ENCODE measurements around the gene ZBTB46. TPM values are rescaled to one million over a fixed set of nuclear protein-coding genes. Genes with fewer than 3 reads are reported as not detected.

The ZBTB46 gene
- total RNA-seq, 1 experiment from 2014 or later: 1.1 TPM

DNA sequence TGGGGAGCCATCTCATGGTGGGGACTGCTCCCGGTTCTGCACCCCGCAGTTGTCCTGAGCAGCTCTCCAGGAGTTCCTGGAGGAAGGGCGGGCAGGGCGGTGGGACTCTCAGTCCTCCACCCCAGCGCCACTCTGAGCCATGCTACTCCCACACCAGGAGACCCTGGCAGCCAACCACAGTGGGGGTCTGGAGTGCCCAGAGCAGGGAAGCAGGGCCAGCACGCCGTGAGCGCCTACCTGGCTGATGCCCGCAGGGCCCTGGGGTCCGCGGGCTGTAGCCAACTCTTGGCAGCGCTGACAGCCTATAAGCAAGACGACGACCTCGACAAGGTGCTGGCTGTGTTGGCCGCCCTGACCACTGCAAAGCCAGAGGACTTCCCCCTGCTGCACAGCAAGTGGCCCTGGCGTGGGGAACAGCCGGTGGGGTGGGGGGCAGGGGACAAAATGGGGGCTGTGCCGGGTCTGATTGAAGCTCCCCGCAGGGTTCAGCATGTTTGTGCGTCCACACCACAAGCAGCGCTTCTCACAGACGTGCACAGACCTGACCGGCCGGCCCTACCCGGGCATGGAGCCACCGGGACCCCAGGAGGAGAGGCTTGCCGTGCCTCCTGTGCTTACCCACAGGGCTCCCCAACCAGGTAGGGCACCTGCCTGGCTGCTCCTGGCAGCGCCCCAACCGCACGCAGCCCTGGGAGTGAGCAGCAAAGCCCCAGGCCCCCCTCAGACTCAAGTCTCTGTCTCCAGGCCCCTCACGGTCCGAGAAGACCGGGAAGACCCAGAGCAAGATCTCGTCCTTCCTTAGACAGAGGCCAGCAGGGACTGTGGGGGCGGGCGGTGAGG lies 136.3 kb downstream of the ZBTB46 start:
- peaks cover 10% of the 10 kb centered on the region for H3K36me3 ChIP-seq (ENCODE audit: insufficient read depth, low read length, poor library complexity, severe bottlenecking)
- no peaks in the 10 kb centered on the region for H3K9me3 ChIP-seq (ENCODE audit: low read depth, low read length, poor library complexity, severe bottlenecking)
- H3K27ac ChIP-seq (ENCODE audit: low read depth, low read length, poor library complexity, severe bottlenecking): no peak overlapping the region
- no peak for DNase-seq (ENCODE audit: low spot score)
- TF ChIP-seq EZH2 (IDR thresholded peaks at IDR 0.05; ENCODE audit: borderline replicate concordance, low read depth, low read length, poor library complexity, severe bottlenecking): no peak
- TF ChIP-seq, protein P1, sequence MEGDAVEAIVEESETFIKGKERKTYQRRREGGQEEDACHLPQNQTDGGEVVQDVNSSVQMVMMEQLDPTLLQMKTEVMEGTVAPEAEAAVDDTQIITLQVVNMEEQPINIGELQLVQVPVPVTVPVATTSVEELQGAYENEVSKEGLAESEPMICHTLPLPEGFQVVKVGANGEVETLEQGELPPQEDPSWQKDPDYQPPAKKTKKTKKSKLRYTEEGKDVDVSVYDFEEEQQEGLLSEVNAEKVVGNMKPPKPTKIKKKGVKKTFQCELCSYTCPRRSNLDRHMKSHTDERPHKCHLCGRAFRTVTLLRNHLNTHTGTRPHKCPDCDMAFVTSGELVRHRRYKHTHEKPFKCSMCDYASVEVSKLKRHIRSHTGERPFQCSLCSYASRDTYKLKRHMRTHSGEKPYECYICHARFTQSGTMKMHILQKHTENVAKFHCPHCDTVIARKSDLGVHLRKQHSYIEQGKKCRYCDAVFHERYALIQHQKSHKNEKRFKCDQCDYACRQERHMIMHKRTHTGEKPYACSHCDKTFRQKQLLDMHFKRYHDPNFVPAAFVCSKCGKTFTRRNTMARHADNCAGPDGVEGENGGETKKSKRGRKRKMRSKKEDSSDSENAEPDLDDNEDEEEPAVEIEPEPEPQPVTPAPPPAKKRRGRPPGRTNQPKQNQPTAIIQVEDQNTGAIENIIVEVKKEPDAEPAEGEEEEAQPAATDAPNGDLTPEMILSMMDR (conservative IDR thresholded peaks at IDR 0.05; ENCODE audit: low read depth, low read length): no peak
- H3K27me3 ChIP-seq (replicated peaks; ENCODE audit: insufficient read depth, low read depth, low read length, poor library complexity): no peaks in the 10 kb centered on the region
- intact Hi-C loops (cut with micrococcal nuclease; ENCODE audit: unreplicated experiment): no loop called here
- ChIA-PET POLR2A (ENCODE audit: low non-redundant PET) (no interaction called here), CTCF (no interaction called here)
- no peak overlapping the region for H3K4me3 ChIP-seq (ENCODE audit: low read depth, low read length, poor library complexity, severe bottlenecking)
- no TSS peak for BruUV-seq (replicated peaks)
- peaks cover 15% of the 10 kb centered on the region for H3K4me1 ChIP-seq (ENCODE audit: insufficient read depth, low read length, poor library complexity, severe bottlenecking)

GRCh38 chr20:63693733-63694583 lies 137.1 kb downstream of the ZBTB46 start:
- CTCF ChIA-PET: no interaction called here
- peaks cover 10% of the 10 kb centered on the region for H3K36me3 ChIP-seq (ENCODE audit: insufficient read depth, low read length, poor library complexity, severe bottlenecking)
- no peak for TF ChIP-seq EZH2 (IDR thresholded peaks at IDR 0.05; ENCODE audit: borderline replicate concordance, low read depth, low read length, poor library complexity, severe bottlenecking)
- TF ChIP-seq, protein P1 (conservative IDR thresholded peaks at IDR 0.05; ENCODE audit: low read depth, low read length): no peak

More at GRCh38 chr20:63693733-63694583, 137.1 kb downstream of the ZBTB46 start:
- no TSS peak for BruUV-seq (replicated peaks)
- intact Hi-C loops (cut with micrococcal nuclease; ENCODE audit: unreplicated experiment): no loop called here
- H3K27me3 ChIP-seq (replicated peaks; ENCODE audit: insufficient read depth, low read depth, low read length, poor library complexity): no peaks in the 10 kb centered on the region
- no peak overlapping the region for H3K27ac ChIP-seq (ENCODE audit: low read depth, low read length, poor library complexity, severe bottlenecking)
- no peaks in the 10 kb centered on the region for H3K9me3 ChIP-seq (ENCODE audit: low read depth, low read length, poor library complexity, severe bottlenecking)
- peaks cover 7% of the 10 kb centered on the region for H3K4me1 ChIP-seq (ENCODE audit: insufficient read depth, low read length, poor library complexity, severe bottlenecking)
- POLR2A ChIA-PET (ENCODE audit: low non-redundant PET): no interaction called here
- no peak overlapping the region for H3K4me3 ChIP-seq (ENCODE audit: low read depth, low read length, poor library complexity, severe bottlenecking)
- DNase-seq (ENCODE audit: low spot score): no peak

Other genes with a start within 250 kb of the ZBTB46 start
- 12.8 and 14.2 TPM in 2 replicates for gene GMEB2, start 204.2 kb downstream of the ZBTB46 start, total RNA-seq (2021)
- gene STMN3, start 177.8 kb downstream of the ZBTB46 start, total RNA-seq (2021): 115 and 128 TPM in 2 replicates
- gene RTEL1, start 173.0 kb downstream of the ZBTB46 start, total RNA-seq (2021): 45.6 and 47.8 TPM in 2 replicates
- gene TNFRSF6B, start 134.6 kb downstream of the ZBTB46 start, total RNA-seq (2021): not detected in 2 replicates
- gene ARFRP1, start 123.3 kb downstream of the ZBTB46 start, total RNA-seq (2021): 38.9 and 41.1 TPM in 2 replicates
- 28.2 and 28.3 TPM in 2 replicates for gene ZGPAT, start 123.2 kb downstream of the ZBTB46 start, total RNA-seq (2021)
- gene LIME1, start 94.6 kb downstream of the ZBTB46 start, total RNA-seq (2021): 15.1 and 16.3 TPM in 2 replicates
- gene SLC2A4RG, start 91.5 kb downstream of the ZBTB46 start, total RNA-seq (2021): 45.8 and 71.0 TPM in 2 replicates
- not detected in 2 replicates for gene ABHD16B, start 30.2 kb upstream of the ZBTB46 start, total RNA-seq (2021)
- gene TPD52L2, start 34.0 kb upstream of the ZBTB46 start, total RNA-seq (2021): 80.1 and 89.9 TPM in 2 replicates
- 43.6 and 44.9 TPM in 2 replicates for gene DNAJC5, start 63.9 kb upstream of the ZBTB46 start, total RNA-seq (2021)
- 48.1 and 53.3 TPM in 2 replicates for gene UCKL1, start 125.2 kb upstream of the ZBTB46 start, total RNA-seq (2021)
- gene ZNF512B, start 138.7 kb upstream of the ZBTB46 start, total RNA-seq (2021): 28.9 and 30.8 TPM in 2 replicates
- gene SAMD10, start 148.4 kb upstream of the ZBTB46 start, total RNA-seq (2021): 6.3 and 7.2 TPM in 2 replicates
- gene PRPF6, start 149.9 kb upstream of the ZBTB46 start, total RNA-seq (2021): 86.3 and 93.2 TPM in 2 replicates
- gene C20orf204, start 204.9 kb upstream of the ZBTB46 start, total RNA-seq (2021): 2.4 and 2.5 TPM in 2 replicates
- 0.30 and 0.70 TPM in 2 replicates for gene SOX18, start 218.4 kb upstream of the ZBTB46 start, total RNA-seq (2021)
- gene TCEA2, start 231.9 kb upstream of the ZBTB46 start, total RNA-seq (2021): 35.0 and 41.3 TPM in 2 replicates
- 14.4 and 16.4 TPM in 2 replicates for gene RGS19, start 248.3 kb upstream of the ZBTB46 start, total RNA-seq (2021)
- 0.32 and 0.46 TPM in 2 replicates for gene OPRL1, start 248.8 kb upstream of the ZBTB46 start, total RNA-seq (2021)

Data from A673 (cell line).